OCI-LY3 (cell line): ENCODE measurements around the gene MYH7.

Experiments
- H2AFZ ChIP-seq: fragments of 200-600, 300-600 bp; shearing (Covaris generic); 2 replicates; pipeline ENCODE4 v1.6.0; 2014; ENCODE audit warnings: antibody characterized with exemption, low read depth, low read length
- H3K27ac ChIP-seq: fragments of 200-600, 300-600 bp; sonication (generic); 2 replicates; pipeline ENCODE4 v1.5.1; 2014; ENCODE audit warnings: mild to moderate bottlenecking, low read length, moderate library complexity, mixed read lengths
- H3K27me3 ChIP-seq: fragments of 200-600, 300-600 bp; sonication (generic); 2 replicates; pipeline ENCODE4 v1.6.1; 2014; ENCODE audit warnings: low read depth, low read length, mixed read lengths
- H3K36me3 ChIP-seq: fragments of 200-600, 300-600 bp; sonication (generic); replicated peaks from 2 replicates; pipeline ENCODE3; 2014; ENCODE audit warnings: low read depth, low read length, mixed read lengths
- H3K4me1 ChIP-seq: fragments of 300-600, 200-600 bp; sonication (generic); 2 replicates; pipeline ENCODE4 v1.6.1; 2014; ENCODE audit warnings: low read length, mixed read lengths
- H3K4me2 ChIP-seq: fragments of 200-600, 300-600 bp; sonication (generic); 2 replicates; pipeline ENCODE4 v1.6.1; 2014; ENCODE audit warnings: low read length, mixed read lengths
- H3K4me3 ChIP-seq: fragments of 300-600, 200-600 bp; sonication (generic); 2 replicates; pipeline ENCODE4 v1.5.1; 2014; ENCODE audit warnings: antibody characterized with exemption, mild to moderate bottlenecking, low read length, moderate library complexity
- H3K79me2 ChIP-seq: fragments of 300-600, 200-600 bp; shearing (Covaris generic); 2 replicates; pipeline ENCODE4 v1.6.1; 2014; ENCODE audit warnings: mild to moderate bottlenecking, low read length, mixed read lengths
- H3K9ac ChIP-seq: fragments of 300-600, 200-600 bp; shearing (Covaris generic); 2 replicates; pipeline ENCODE4 v1.6.0; 2014; ENCODE audit warnings: mild to moderate bottlenecking, low read length, moderate library complexity
- H3K9me3 ChIP-seq: fragments of 200-600, 300-600 bp; shearing (Covaris generic); 2 replicates; pipeline ENCODE4 v1.6.1; 2014; ENCODE audit warnings: low read length, mixed read lengths; ENCODE audit not compliant: insufficient read depth
- H4K20me1 ChIP-seq: fragments of 200-600, 300-600 bp; sonication (generic); 2 replicates; pipeline ENCODE4 v1.6.1; 2016; ENCODE audit warnings: low read length, mixed read lengths; ENCODE audit not compliant: insufficient read depth
- CTCF ChIP-seq: fragments of 200-600, 300-600 bp; sonication (generic); IDR thresholded peaks from 2 replicates; pipeline ENCODE4 v1.5.1; 2014; ENCODE audit warnings: antibody characterized with exemption, low read length, low read depth
- EZH2phosphoT487 ChIP-seq: fragments of 200-600 bp; shearing (Covaris generic); IDR thresholded peaks from 2 replicates; pipeline ENCODE4 v1.6.1; 2018; ENCODE audit warnings: antibody characterized with exemption, mixed run types, low read depth

MYH7 gene

GRCh38 chr14:23415821-23416778, 19.4 kb downstream of the MYH7 start:
- Histone ChIP-seq H2AFZ (no peak overlapping the region), H3K79me2 (no peaks in the 10 kb centered on the region), H3K27me3 (no peaks in the 10 kb centered on the region), H4K20me1 (no peaks in the 10 kb centered on the region), H3K27ac (no peak overlapping the region), H3K36me3 (no peaks in the 10 kb centered on the region), H3K4me3 (no peak overlapping the region), H3K9me3 (no peaks in the 10 kb centered on the region), H3K4me1 (peaks cover 7% of the 10 kb centered on the region; the same call in 1 of the 2 replicates), H3K4me2 (no peak overlapping the region), H3K9ac (no peak overlapping the region)
- TF ChIP-seq CTCF (no peak), EZH2phosphoT487 (no peak)

- Histone ChIP-seq H3K4me1 (peaks cover 11% of the 10 kb centered on the region), H4K20me1 (no peaks in the 10 kb centered on the region), H3K79me2 (no peaks in the 10 kb centered on the region), H3K27me3 (no peaks in the 10 kb centered on the region), H3K27ac (no peak overlapping the region), H3K9me3 (no peaks in the 10 kb centered on the region), H3K36me3 (no peaks in the 10 kb centered on the region), H3K4me3 (no peak overlapping the region), H3K9ac (no peak overlapping the region), H3K4me2 (no peak overlapping the region), H2AFZ (no peak overlapping the region)
- TF ChIP-seq CTCF (no peak), EZH2phosphoT487 (no peak)
Observed at GRCh38 chr14:23414906-23415820, 20.3 kb downstream of the MYH7 start.

GRCh38 chr14:23414254-23414653, 21.2 kb downstream of the MYH7 start:
- Histone ChIP-seq H3K9ac (no peak overlapping the region), H2AFZ (no peak overlapping the region), H3K9me3 (no peaks in the 10 kb centered on the region), H3K27ac (no peak overlapping the region), H3K4me3 (no peak overlapping the region), H4K20me1 (no peaks in the 10 kb centered on the region), H3K4me2 (no peak overlapping the region), H3K4me1 (peaks cover 20% of the 10 kb centered on the region), H3K36me3 (no peaks in the 10 kb centered on the region), H3K27me3 (no peaks in the 10 kb centered on the region), H3K79me2 (no peaks in the 10 kb centered on the region)
- TF ChIP-seq CTCF (no peak), EZH2phosphoT487 (no peak)

- Histone ChIP-seq H3K4me3 (no peak overlapping the region), H4K20me1 (no peaks in the 10 kb centered on the region), H3K79me2 (no peaks in the 10 kb centered on the region), H3K4me1 (peaks cover 26% of the 10 kb centered on the region), H3K27me3 (no peaks in the 10 kb centered on the region), H3K4me2 (no peak overlapping the region), H3K36me3 (no peaks in the 10 kb centered on the region), H3K9me3 (no peaks in the 10 kb centered on the region), H3K9ac (no peak overlapping the region), H2AFZ (no peak overlapping the region), H3K27ac (no peak overlapping the region)
- no peak for TF ChIP-seq CTCF
- no peak for TF ChIP-seq EZH2phosphoT487
Observed at GRCh38 chr14:23413681-23414080, 21.8 kb downstream of the MYH7 start.
